KOPT-K1 (cell line): ENCODE measurements around the gene KIAA0825.
"Not testable (repeated sequence)": the region's sequence is repeated elsewhere in the genome, so short reads cannot be mapped to it uniquely, and the experiment has no call there.

Source experiments
- H3K27ac ChIP-seq: fragments of 200-600 bp; sonication (generic); 2 replicates; pipeline ENCODE4 v1.5.1; 2016; ENCODE audit warnings: antibody characterized with exemption, mild to moderate bottlenecking, low read depth, low read length; ENCODE audit not compliant: poor library complexity, severe bottlenecking
- H3K36me3 ChIP-seq: fragments of 200-600 bp; sonication (generic); 2 replicates; pipeline ENCODE4 v1.5.1; 2017; ENCODE audit warnings: antibody characterized with exemption, mild to moderate bottlenecking, low read length, moderate library complexity; ENCODE audit not compliant: insufficient read depth
- H3K9me3 ChIP-seq: fragments of 200-600 bp; sonication (generic); 2 replicates; pipeline ENCODE4 v1.5.1; 2017; ENCODE audit warnings: antibody characterized with exemption, low read length, mild to moderate bottlenecking; ENCODE audit not compliant: insufficient read depth, poor library complexity, severe bottlenecking

KIAA0825 gene

GRCh38 chr5:94184870-94185269 lies 433.5 kb downstream of the KIAA0825 start:
- H3K27ac ChIP-seq = no peak overlapping the region
- no peaks in the 10 kb centered on the region for H3K36me3 ChIP-seq
- no peaks in the 10 kb centered on the region for H3K9me3 ChIP-seq

- no peaks in the 10 kb centered on the region for H3K9me3 ChIP-seq
- H3K36me3 ChIP-seq = no peaks in the 10 kb centered on the region
- H3K27ac ChIP-seq = no peak overlapping the region
Measured at GRCh38 chr5:94181895-94182294, 436.5 kb downstream of the KIAA0825 start.

- no peaks in the 10 kb centered on the region for H3K36me3 ChIP-seq
- no peaks in the 10 kb centered on the region for H3K9me3 ChIP-seq
- no peak overlapping the region for H3K27ac ChIP-seq
Measured at GRCh38 chr5:94180761-94181160, 437.6 kb downstream of the KIAA0825 start.

DNA sequence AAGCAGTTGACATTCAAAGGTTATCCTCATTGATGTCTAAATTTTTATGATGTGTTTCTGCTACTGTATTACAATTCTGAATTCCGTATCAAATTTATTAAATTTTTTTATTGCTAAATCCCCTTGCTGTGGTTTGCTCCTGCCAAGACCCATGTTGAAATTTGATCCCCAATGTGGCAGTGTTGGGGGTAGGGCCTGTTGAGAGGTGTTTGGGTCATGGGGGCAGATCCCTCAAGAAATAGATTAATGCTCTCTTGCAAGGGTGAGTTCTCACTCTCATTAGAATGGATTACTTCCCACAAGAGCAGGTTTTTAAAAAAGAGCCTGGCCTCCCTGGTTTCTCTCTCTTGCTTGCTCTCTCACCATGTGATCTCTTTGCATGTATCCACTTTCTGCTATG lies 442.5 kb downstream of the KIAA0825 start:
- Histone ChIP-seq H3K27ac (no peak overlapping the region), H3K9me3 (peaks cover 4% of the 10 kb centered on the region), H3K36me3 (no peaks in the 10 kb centered on the region)

DNA sequence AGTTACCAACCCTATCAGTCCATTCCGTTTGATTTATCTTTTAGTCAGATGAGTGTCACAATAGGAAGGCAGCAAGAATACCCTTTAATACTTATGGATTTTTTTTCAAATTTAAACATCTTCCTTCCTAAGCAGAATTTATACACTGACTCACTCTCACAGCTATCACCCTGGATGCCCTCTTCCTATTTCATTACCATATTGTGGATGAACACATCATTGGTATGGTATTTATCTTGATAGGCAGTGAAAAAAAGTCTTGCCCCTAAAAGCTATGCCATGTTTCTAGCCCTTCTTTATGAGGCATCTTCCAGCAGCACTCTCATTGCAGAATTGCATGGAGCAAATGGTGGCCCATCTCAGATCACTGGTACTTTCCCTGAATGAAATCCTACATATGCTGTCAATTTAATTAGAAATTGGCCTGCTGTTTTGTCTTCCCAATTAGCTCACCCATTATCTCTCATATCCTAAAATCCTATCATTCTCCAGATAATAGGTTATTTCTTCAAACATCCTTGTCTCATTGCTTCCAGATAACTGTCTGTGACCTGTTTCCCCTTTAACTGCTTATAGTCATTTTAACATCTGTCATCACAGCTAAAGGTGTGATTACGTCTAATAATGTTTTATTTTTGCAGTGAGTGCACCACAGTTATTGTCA lies 443.5 kb downstream of the KIAA0825 start:
- H3K27ac ChIP-seq = no peak overlapping the region
- peaks cover 10% of the 10 kb centered on the region for H3K9me3 ChIP-seq
- H3K36me3 ChIP-seq = no peaks in the 10 kb centered on the region

GRCh38 chr5:94173100-94173499 lies 445.3 kb downstream of the KIAA0825 start:
- Histone ChIP-seq H3K36me3 (no peaks in the 10 kb centered on the region), H3K9me3 (peaks cover 10% of the 10 kb centered on the region), H3K27ac (no peak overlapping the region)

DNA sequence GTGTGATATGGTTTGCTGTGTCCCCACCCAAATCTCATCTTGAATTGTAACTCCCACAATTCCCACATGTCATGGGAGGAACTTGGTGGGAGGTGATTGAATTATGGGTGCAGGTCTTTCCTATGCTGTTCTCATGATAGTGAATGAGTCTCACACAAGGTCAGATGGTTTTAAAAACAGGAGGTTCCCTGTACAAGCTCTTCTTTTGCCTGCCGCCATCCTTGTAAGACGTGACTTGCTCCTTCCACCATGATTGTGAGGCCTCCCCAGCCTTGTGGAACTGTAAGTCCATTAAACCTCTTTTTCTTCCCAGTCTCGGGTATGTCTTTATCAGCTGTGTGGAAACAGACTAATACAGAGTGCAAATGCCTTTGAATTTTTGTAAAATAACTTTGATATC lies 447.3 kb downstream of the KIAA0825 start:
- H3K36me3 ChIP-seq, H3K9me3 ChIP-seq, H3K27ac ChIP-seq: not testable (repeated sequence)

- H3K9me3 ChIP-seq, H3K36me3 ChIP-seq, H3K27ac ChIP-seq: not testable (repeated sequence)
Measured at GRCh38 chr5:94170158-94170557, 448.2 kb downstream of the KIAA0825 start.

DNA sequence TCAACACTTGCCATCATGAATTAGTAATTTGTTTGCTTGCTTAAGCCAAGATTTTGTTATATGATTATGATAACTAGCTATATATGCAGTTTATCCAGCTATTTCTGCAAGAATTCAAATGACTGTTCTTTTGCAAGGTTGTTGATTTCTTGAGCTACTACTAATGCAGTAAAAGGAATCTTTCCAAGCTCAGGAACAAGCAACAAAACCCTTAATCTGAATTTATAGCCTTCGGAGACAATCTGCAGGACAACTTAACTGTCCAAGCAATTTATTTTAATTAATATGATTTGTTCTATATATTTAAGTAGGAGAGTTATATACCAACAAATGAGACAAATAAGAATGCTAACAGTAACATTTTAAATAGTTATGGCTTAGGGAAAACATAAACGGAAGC lies 450.3 kb downstream of the KIAA0825 start:
- Histone ChIP-seq H3K36me3 (no peaks in the 10 kb centered on the region), H3K9me3 (peaks cover 16% of the 10 kb centered on the region), H3K27ac (no peak overlapping the region)

- H3K9me3 ChIP-seq = peaks cover 6% of the 10 kb centered on the region
- no peaks in the 10 kb centered on the region for H3K36me3 ChIP-seq
- H3K27ac ChIP-seq = no peak overlapping the region
Measured at GRCh38 chr5:94161801-94162200, 456.6 kb downstream of the KIAA0825 start.

- Histone ChIP-seq H3K27ac (no peak overlapping the region), H3K36me3 (no peaks in the 10 kb centered on the region)
Measured at GRCh38 chr5:94159144-94159543, 459.3 kb downstream of the KIAA0825 start.

GRCh38 chr5:94157704-94158539 lies 460.5 kb downstream of the KIAA0825 start:
- H3K9me3 ChIP-seq = no peaks in the 10 kb centered on the region
- H3K36me3 ChIP-seq = no peaks in the 10 kb centered on the region
- H3K27ac ChIP-seq = no peak overlapping the region

More at GRCh38 chr5:94159144-94159543, 459.3 kb downstream of the KIAA0825 start:
- H3K9me3 ChIP-seq = peaks cover 2% of the 10 kb centered on the region

GRCh38 chr5:94154672-94155071 lies 463.7 kb downstream of the KIAA0825 start:
- Histone ChIP-seq H3K27ac (no peak overlapping the region), H3K9me3 (no peaks in the 10 kb centered on the region), H3K36me3 (no peaks in the 10 kb centered on the region)

DNA sequence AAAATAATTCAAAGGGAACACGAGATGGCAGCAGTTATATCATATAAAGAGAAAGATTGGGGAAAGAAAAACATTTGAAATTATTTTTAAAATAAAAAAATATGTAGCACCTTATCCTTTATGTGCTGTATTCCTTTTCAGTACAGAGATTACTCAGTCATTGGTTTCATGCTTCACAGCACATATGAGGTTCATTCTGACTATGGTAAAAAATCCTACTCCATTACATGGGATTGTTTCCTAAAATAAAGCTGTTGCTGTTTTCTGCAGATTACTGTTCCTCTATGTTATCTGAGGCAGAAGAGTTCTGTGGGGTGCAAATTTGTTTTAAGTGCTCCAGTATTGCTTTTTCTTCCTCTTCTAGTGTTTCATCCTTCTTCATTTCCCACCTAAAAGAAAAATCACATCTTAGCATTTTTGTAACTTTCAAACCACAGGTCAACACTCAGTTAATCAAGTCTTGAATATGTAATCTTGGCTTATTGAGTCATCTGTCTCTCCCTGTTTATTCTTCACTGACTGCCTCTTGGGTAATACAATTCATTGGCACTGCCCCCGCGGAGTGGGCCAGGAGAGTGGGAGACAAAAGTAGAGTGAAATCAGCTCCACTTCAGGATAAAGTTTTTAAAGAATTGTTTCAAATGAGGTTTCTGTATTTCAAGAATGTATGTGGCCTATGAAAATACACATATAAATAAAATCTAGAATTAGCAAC lies 464.5 kb downstream of the KIAA0825 start:
- Histone ChIP-seq H3K27ac (no peak overlapping the region), H3K9me3 (no peaks in the 10 kb centered on the region), H3K36me3 (no peaks in the 10 kb centered on the region)

GRCh38 chr5:94143621-94144020 lies 474.8 kb downstream of the KIAA0825 start:
- H3K36me3 ChIP-seq, H3K9me3 ChIP-seq, H3K27ac ChIP-seq: not testable (repeated sequence)
